ENCODE data around the gene DCLK1.

DNA sequence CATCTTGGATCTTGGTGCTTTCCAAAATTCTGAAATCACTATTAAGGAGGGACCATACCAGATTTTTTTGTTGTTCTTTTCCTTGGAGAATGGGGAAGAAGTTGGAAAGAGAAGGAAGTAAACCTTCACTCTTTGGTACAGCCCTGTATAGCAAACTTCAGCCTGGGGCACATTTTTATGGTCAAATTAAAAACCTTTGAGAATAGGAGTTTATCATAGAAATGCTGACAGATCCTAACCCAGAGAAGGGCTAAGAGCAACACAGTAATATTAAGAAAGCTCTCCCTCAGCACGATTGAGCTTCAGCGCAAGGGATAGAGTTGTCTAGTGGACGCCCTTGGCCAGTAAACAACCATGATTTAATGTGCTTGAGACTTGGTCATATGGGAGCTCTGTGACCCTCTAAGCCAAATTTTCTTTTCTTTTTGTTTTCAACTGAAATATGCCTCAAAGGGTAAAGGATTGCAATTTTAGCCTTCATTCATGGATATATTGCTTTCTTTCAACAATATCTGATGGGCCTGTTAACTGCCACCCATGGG, 360.4 kb downstream of the DCLK1 start:
- TF ChIP-seq, protein P1, sequence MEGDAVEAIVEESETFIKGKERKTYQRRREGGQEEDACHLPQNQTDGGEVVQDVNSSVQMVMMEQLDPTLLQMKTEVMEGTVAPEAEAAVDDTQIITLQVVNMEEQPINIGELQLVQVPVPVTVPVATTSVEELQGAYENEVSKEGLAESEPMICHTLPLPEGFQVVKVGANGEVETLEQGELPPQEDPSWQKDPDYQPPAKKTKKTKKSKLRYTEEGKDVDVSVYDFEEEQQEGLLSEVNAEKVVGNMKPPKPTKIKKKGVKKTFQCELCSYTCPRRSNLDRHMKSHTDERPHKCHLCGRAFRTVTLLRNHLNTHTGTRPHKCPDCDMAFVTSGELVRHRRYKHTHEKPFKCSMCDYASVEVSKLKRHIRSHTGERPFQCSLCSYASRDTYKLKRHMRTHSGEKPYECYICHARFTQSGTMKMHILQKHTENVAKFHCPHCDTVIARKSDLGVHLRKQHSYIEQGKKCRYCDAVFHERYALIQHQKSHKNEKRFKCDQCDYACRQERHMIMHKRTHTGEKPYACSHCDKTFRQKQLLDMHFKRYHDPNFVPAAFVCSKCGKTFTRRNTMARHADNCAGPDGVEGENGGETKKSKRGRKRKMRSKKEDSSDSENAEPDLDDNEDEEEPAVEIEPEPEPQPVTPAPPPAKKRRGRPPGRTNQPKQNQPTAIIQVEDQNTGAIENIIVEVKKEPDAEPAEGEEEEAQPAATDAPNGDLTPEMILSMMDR (conservative IDR thresholded peaks at IDR 0.05): no peak
- no peak for TF ChIP-seq EZH2 (IDR thresholded peaks at IDR 0.05; ENCODE audit: low read depth)
